K562 (cell line): ENCODE measurements around the gene MAPK8IP2. TPM values are rescaled to one million over a fixed set of nuclear protein-coding genes. Genes with fewer than 3 reads are reported as not detected.
A peak's percentile ranks its signal among the peaks of the same experiment; 100 is the strongest.

ENCODE experiments used
- CEBPB ChIP-seq: fragments of 450-650 bp; IDR thresholded peaks from 2 replicates; pipeline ENCODE4 v1.6.1; 2016; ENCODE audit warnings: missing genetic modification characterization, missing compliant biosample characterization
- CREB1 ChIP-seq, 2 experiments: sonication (generic) in 1 of 2; formaldehyde crosslinking in 1 of 2; IDR thresholded peaks; 2 replicates each; pipeline versions ENCODE4 v1.6.1 to v1.8.0; 2012 to 2022; ENCODE audit warnings: inconsistent platforms in 1 of 2, mild to moderate bottlenecking in 1 of 2, missing genetic modification reagents in 1 of 2, moderate library complexity in 1 of 2
- CREM ChIP-seq: IDR thresholded peaks from 2 replicates; pipeline ENCODE4 v1.6.1; 2014; ENCODE audit warnings: antibody characterized with exemption, low read depth
- DIDO1 ChIP-seq: fragments of 450-650 bp; IDR thresholded peaks from 2 replicates; pipeline ENCODE4 v1.6.1; 2016; ENCODE audit warnings: low read depth, missing biosample characterization, missing genetic modification characterization
- E2F5 ChIP-seq: sonication (generic); formaldehyde crosslinking; IDR thresholded peaks from 2 replicates; pipeline ENCODE4 v1.8.0; 2022; ENCODE audit warnings: mild to moderate bottlenecking, missing genetic modification reagents
- HNRNPK ChIP-seq: fragments of 200-400 bp; formaldehyde crosslinking; IDR thresholded peaks from one replicate; pipeline ENCODE4 v1.6.1; 2018; ENCODE audit warnings: mild to moderate bottlenecking, low read depth, low read length; ENCODE audit not compliant: poor library complexity, severe bottlenecking
- MEIS2 ChIP-seq: fragments of 450-650 bp; IDR thresholded peaks from 2 replicates; pipeline ENCODE4 v1.6.1; 2014; ENCODE audit warnings: mild to moderate bottlenecking; ENCODE audit not compliant: partially characterized antibody
- MNT ChIP-seq, 2 experiments: fragments of 450-650 bp; conservative IDR thresholded peaks; 2 replicates each; pipeline ENCODE4 v1.6.1; 2017; ENCODE audit warnings: mild to moderate bottlenecking in 2 of 2, moderate library complexity in 2 of 2
- NELFE ChIP-seq: IDR thresholded peaks from 2 replicates; pipeline ENCODE4 v1.6.1; 2011; ENCODE audit warnings: mild to moderate bottlenecking; ENCODE audit not compliant: insufficient read depth, insufficient read length
- NFYB ChIP-seq: IDR thresholded peaks from 2 replicates; pipeline ENCODE4 v1.6.1; 2011; ENCODE audit warnings: mild to moderate bottlenecking, moderate library complexity; ENCODE audit not compliant: insufficient read length; ENCODE audit errors: extremely low read depth
- NRF1 ChIP-seq, 2 experiments: fragments of 450-650 bp; IDR thresholded peaks in 1 of 2; conservative IDR thresholded peaks in 1 of 2; 2 replicates each; pipeline ENCODE4 v1.6.1; 2014; ENCODE audit warnings: mild to moderate bottlenecking in 2 of 2
- POLR2A ChIP-seq: fragments of 450-650 bp; conservative IDR thresholded peaks from 2 replicates; pipeline ENCODE4 v1.6.1; 2016
- RFX1 ChIP-seq: fragments of 450-650 bp; IDR thresholded peaks from 2 replicates; pipeline ENCODE4 v1.6.1; 2016; ENCODE audit warnings: mild to moderate bottlenecking, moderate library complexity
- TAF1 ChIP-seq: IDR thresholded peaks from 2 replicates; pipeline ENCODE4 v1.6.1; 2011; ENCODE audit warnings: mild to moderate bottlenecking, low read length, moderate library complexity; ENCODE audit not compliant: insufficient read depth, control insufficient read depth, severe bottlenecking; ENCODE audit errors: extremely low read depth
- USF1 ChIP-seq: sonication (generic); formaldehyde crosslinking; IDR thresholded peaks from 2 replicates; pipeline ENCODE4 v1.9.0; 2022; ENCODE audit warnings: mild to moderate bottlenecking, missing genetic modification reagents
- ZBTB12 ChIP-seq: fragments of 250-450 bp; sonication (Bioruptor Pico); IDR thresholded peaks from 2 replicates; pipeline ENCODE4 v1.4.0; 2020
- ZNF444 ChIP-seq: fragments of 250-450 bp; sonication (Bioruptor Pico); IDR thresholded peaks from 2 replicates; pipeline ENCODE4 v1.4.0; 2020; ENCODE audit warnings: mild to moderate bottlenecking, moderate library complexity
- polyA plus RNA-seq, 8 experiments: library from polyadenylated mRNA; depleted of rRNA in 4 of 8; stranded (reverse) in 5 of 8; unstranded in 3 of 8; fragments of >200 nt; fragmentation: Nextera tagmentation in 2 of 8; fragmentation: Illumina TruSeq in 1 of 8; extraction: Ambion mirVana in 2 of 8; extraction: Trizol in 1 of 8; gene quantifications; 2 replicates each; pipeline versions ENCODE4 v1.2.1 to v1.2.3, GENCODE V29; 2011 to 2014; ENCODE audit warnings: inconsistent platforms in 1 of 8, missing spikeins in 1 of 8
- total RNA-seq, 7 experiments: library from RNA; depleted of rRNA in 6 of 7; stranded (reverse); fragments of >200 nt in 6 of 7; fragmentation: Illumina TruSeq in 2 of 7; extraction: Trizol in 2 of 7; gene quantifications; 2 replicates each; pipeline versions ENCODE4 v1.2.1 to v1.2.3, GENCODE V29; 2011 to 2021; ENCODE audit warnings: low replicate concordance in 1 of 7
- TF ChIP-seq, protein P1 (sequence below): fragments of 250-450 bp; sonication (Bioruptor Pico); IDR thresholded peaks from 2 replicates; pipeline ENCODE4 v1.5.0; 2020; ENCODE audit warnings: mild to moderate bottlenecking
- TF ChIP-seq, protein P2 (sequence below): fragments of 250-450 bp; sonication (Bioruptor Pico); IDR thresholded peaks from 2 replicates; pipeline ENCODE4 v1.5.0; 2022; ENCODE audit warnings: mild to moderate bottlenecking

MAPK8IP2 gene
- total and polyA plus RNA-seq, 9 of the 15 experiments (the other 6 are each of a cell fraction or from before 2014, with no cell fraction given): 0.01 to 0.47 (median 0.07) TPM; not detected in 2

- TF ChIP-seq TAF1: peak; percentile 27
- TF ChIP-seq, protein P1, sequence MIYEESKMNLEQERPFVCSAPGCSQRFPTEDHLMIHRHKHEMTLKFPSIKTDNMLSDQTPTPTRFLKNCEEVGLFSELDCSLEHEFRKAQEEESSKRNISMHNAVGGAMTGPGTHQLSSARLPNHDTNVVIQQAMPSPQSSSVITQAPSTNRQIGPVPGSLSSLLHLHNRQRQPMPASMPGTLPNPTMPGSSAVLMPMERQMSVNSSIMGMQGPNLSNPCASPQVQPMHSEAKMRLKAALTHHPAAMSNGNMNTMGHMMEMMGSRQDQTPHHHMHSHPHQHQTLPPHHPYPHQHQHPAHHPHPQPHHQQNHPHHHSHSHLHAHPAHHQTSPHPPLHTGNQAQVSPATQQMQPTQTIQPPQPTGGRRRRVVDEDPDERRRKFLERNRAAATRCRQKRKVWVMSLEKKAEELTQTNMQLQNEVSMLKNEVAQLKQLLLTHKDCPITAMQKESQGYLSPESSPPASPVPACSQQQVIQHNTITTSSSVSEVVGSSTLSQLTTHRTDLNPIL (CRISPR knock-in tag): no peak
- TF ChIP-seq CREB1 (IDR thresholded peaks at IDR 0.05): peak; percentile 86
- TF ChIP-seq CREB1 (CRISPR knock-in tag; IDR thresholded peaks at IDR 0.05): peak; percentile 88
- peak; percentile 96 for TF ChIP-seq NRF1 (conservative IDR thresholded peaks at IDR 0.05 in 1 of 2, IDR thresholded peaks at IDR 0.05 in 1 of 2)
- TF ChIP-seq, protein P2, sequence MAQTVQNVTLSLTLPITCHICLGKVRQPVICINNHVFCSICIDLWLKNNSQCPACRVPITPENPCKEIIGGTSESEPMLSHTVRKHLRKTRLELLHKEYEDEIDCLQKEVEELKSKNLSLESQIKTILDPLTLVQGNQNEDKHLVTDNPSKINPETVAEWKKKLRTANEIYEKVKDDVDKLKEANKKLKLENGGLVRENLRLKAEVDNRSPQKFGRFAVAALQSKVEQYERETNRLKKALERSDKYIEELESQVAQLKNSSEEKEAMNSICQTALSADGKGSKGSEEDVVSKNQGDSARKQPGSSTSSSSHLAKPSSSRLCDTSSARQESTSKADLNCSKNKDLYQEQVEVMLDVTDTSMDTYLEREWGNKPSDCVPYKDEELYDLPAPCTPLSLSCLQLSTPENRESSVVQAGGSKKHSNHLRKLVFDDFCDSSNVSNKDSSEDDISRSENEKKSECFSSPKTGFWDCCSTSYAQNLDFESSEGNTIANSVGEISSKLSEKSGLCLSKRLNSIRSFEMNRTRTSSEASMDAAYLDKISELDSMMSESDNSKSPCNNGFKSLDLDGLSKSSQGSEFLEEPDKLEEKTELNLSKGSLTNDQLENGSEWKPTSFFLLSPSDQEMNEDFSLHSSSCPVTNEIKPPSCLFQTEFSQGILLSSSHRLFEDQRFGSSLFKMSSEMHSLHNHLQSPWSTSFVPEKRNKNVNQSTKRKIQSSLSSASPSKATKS (CRISPR knock-in tag): no peak
- no peak for TF ChIP-seq CEBPB
- peak; percentile 70 for TF ChIP-seq ZBTB12 (CRISPR knock-in tag)
- TF ChIP-seq CREM: peak; percentile 92
- no peak for TF ChIP-seq RFX1
- peak; percentile 70 for TF ChIP-seq MEIS2
- no peak for TF ChIP-seq E2F5 (CRISPR knock-in tag)
- peak; percentile 53 for TF ChIP-seq USF1 (CRISPR knock-in tag)
- no peak for TF ChIP-seq DIDO1 (tag)
- peak; percentile 20 for TF ChIP-seq HNRNPK
- TF ChIP-seq MNT (conservative IDR thresholded peaks at IDR 0.05): no peak; a peak in 1 of 4 replicates
- peak; percentile 81 for TF ChIP-seq NFYB
- peak; percentile 80 for TF ChIP-seq POLR2A
- no peak for TF ChIP-seq NELFE
- no peak for TF ChIP-seq ZNF444 (CRISPR knock-in tag)
Observed at GRCh38 chr22:50582493-50583293, 17.9 kb upstream of the MAPK8IP2 start, which contains the start of gene CHKB (continued).
